SK-N-SH treated with all-trans-retinoic acid at 6 μM for 48 hours (cell line): Measurements from ENCODE around the gene CA9.
A peak's percentile ranks its signal among the peaks of the same experiment; 100 is the strongest.

Experiments used
- ATAC-seq: fragments of 200-7000 bp; cut with Tn5 transposase; 3 replicates; pipeline ENCODE4 v1.9.1; 2020; ENCODE audit warnings: mild to moderate bottlenecking, moderate library complexity
- ARNTL ChIP-seq: fragments of 450-650 bp; formaldehyde crosslinking; IDR thresholded peaks from 2 replicates; pipeline ENCODE4 v1.5.0; 2020; ENCODE audit warnings: low read depth, mild to moderate bottlenecking, moderate library complexity, borderline replicate concordance
- BACH2 ChIP-seq: fragments of 250-450 bp; sonication (Bioruptor Pico); IDR thresholded peaks from 2 replicates; pipeline ENCODE4 v1.9.0; 2021; ENCODE audit warnings: mild to moderate bottlenecking, borderline replicate concordance
- CREB5 ChIP-seq: fragments of 250-450 bp; sonication (Bioruptor Pico); IDR thresholded peaks from 2 replicates; pipeline ENCODE4 v1.5.1; 2020; ENCODE audit warnings: low read depth, mild to moderate bottlenecking, moderate library complexity
- CSDC2 ChIP-seq: fragments of 250-450 bp; sonication (Bioruptor Pico); IDR thresholded peaks from 2 replicates; pipeline ENCODE4 v1.5.0; 2020; ENCODE audit warnings: mild to moderate bottlenecking, moderate library complexity
- ESRRG ChIP-seq: fragments of 250-450 bp; sonication (Bioruptor Pico); IDR thresholded peaks from 2 replicates; pipeline ENCODE4 v1.6.1; 2021; ENCODE audit warnings: mild to moderate bottlenecking
- GLIS3 ChIP-seq: fragments of 250-450 bp; sonication (Bioruptor Pico); IDR thresholded peaks from 2 replicates; pipeline ENCODE4 v1.5.0; 2020; ENCODE audit warnings: mild to moderate bottlenecking, moderate library complexity
- ISL1 ChIP-seq: fragments of 250-450 bp; sonication (Bioruptor Pico); IDR thresholded peaks from 2 replicates; pipeline ENCODE4 v2.1.2; 2022; ENCODE audit warnings: mild to moderate bottlenecking, moderate library complexity
- OSR1 ChIP-seq: fragments of 250-450 bp; sonication (Bioruptor Pico); IDR thresholded peaks from 2 replicates; pipeline ENCODE4 v1.8.0; 2022; ENCODE audit warnings: moderate library complexity, mild to moderate bottlenecking, inconsistent platforms
- POU6F1 ChIP-seq: fragments of 250-450 bp; sonication (Bioruptor Pico); IDR thresholded peaks from 2 replicates; pipeline ENCODE4 v1.8.0; 2021; ENCODE audit warnings: low read depth, mild to moderate bottlenecking, moderate library complexity, borderline replicate concordance
- PPARA ChIP-seq: fragments of 250-450 bp; sonication (Bioruptor Pico); IDR thresholded peaks from 2 replicates; pipeline ENCODE4 v1.5.0; 2020; ENCODE audit warnings: mild to moderate bottlenecking, borderline replicate concordance
- RARB ChIP-seq: fragments of 250-450 bp; sonication (Bioruptor Pico); IDR thresholded peaks from 2 replicates; pipeline ENCODE4 v1.8.0; 2021; ENCODE audit warnings: mild to moderate bottlenecking, moderate library complexity
- SNAI2 ChIP-seq: fragments of 250-450 bp; sonication (Bioruptor Pico); IDR thresholded peaks from 2 replicates; pipeline ENCODE4 v1.5.0; 2020; ENCODE audit warnings: mild to moderate bottlenecking, moderate library complexity
- TCF4 ChIP-seq: fragments of 250-450 bp; sonication (Bioruptor Pico); IDR thresholded peaks from 2 replicates; pipeline ENCODE4 v1.8.0; 2021; ENCODE audit warnings: mild to moderate bottlenecking, moderate library complexity, borderline replicate concordance
- TOX ChIP-seq: fragments of 250-450 bp; sonication (Bioruptor Pico); IDR thresholded peaks from 2 replicates; pipeline ENCODE4 v1.8.0; 2021; ENCODE audit warnings: mild to moderate bottlenecking, moderate library complexity, borderline replicate concordance
- ZC3H10 ChIP-seq: fragments of 250-450 bp; sonication (Bioruptor Pico); IDR thresholded peaks from 2 replicates; pipeline ENCODE4 v1.5.1; 2021; ENCODE audit warnings: mild to moderate bottlenecking, moderate library complexity
- ZFP3 ChIP-seq: fragments of 250-450 bp; sonication (Bioruptor Pico); IDR thresholded peaks from 2 replicates; pipeline ENCODE4 v1.5.0; 2020; ENCODE audit warnings: mild to moderate bottlenecking, moderate library complexity
- ZFP30 ChIP-seq: fragments of 450-650 bp; formaldehyde crosslinking; IDR thresholded peaks from 2 replicates; pipeline ENCODE4 v1.5.0; 2022; ENCODE audit warnings: mild to moderate bottlenecking, moderate library complexity
- ZNF565 ChIP-seq: fragments of 450-650 bp; formaldehyde crosslinking; conservative IDR thresholded peaks from 2 replicates; pipeline ENCODE4 v1.5.0; 2020; ENCODE audit warnings: low read depth, mild to moderate bottlenecking, moderate library complexity
- ZNF70 ChIP-seq: fragments of 450-650 bp; formaldehyde crosslinking; IDR thresholded peaks from 2 replicates; pipeline ENCODE4 v1.5.0; 2020; ENCODE audit warnings: mild to moderate bottlenecking, moderate library complexity
- ZNF8 ChIP-seq: fragments of 450-650 bp; formaldehyde crosslinking; IDR thresholded peaks from 2 replicates; pipeline ENCODE4 v1.5.0; 2020; ENCODE audit warnings: mild to moderate bottlenecking, moderate library complexity
- TF ChIP-seq, protein P1 (sequence below): fragments of 250-450 bp; sonication (Bioruptor Pico); IDR thresholded peaks from 2 replicates; pipeline ENCODE4 v1.5.1; 2021; ENCODE audit warnings: mild to moderate bottlenecking, moderate library complexity
- TF ChIP-seq, protein P2 (sequence below): fragments of 250-450 bp; sonication (Bioruptor Pico); IDR thresholded peaks from 2 replicates; pipeline ENCODE4 v1.5.0; 2020; ENCODE audit warnings: mild to moderate bottlenecking, moderate library complexity

Gene CA9

DNA sequence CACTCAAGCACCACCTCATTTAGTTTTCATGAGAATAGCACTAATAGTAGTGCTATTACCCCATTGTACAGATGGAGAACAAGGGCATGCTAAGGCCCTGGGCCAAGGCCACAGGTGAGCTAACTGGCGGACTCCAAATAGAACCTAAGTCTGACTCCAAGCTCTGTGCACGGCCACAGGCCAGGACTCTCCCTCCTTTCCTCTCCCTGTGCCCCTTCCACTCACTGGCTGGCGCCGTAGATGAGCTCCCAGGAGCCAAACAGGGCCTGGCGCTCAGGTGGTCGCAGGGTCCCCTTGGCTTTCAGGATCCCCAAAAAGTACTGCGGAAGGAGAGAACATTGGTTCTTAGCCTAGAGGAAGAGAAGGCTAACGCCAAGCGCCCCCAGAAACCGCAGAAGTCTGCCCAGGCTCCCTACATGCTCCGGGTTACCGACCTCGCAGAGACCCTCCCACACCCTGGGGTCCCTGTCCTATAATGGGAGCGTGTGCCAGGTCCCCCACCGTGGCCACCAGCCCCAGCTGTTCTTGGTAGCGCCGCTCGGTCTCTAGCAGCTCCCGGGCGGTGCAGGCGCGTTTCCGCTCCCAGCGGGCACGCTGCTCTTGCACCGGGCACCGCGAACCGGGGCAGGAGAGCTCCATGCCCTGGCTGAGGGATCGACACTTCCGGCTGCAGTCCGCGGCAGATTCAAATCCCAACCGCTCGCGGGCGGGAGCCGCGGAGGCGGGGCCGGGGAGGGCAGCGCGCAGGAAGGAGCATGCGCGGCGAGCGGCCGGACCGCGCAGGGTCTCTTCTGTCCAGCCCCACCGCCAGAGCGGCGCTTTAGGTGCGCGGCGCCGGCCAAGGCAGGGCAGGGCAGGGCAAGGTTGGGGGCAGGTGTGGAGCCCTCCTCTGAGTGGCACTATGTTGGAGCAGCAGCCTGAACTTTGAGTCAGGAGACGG lies 8.9 kb upstream of the CA9 start, which contains the start of gene ARHGEF39:
Gene ARHGEF39, minus strand, starts transcription at position 665 of the 940 bp plus-strand sequence. Its CDS starts 26 bp downstream, at position 639.
- TF ChIP-seq ZFP3: 0 out of 2 replicates have a peak, but pooled peaks have one; percentile 31
- no peak for TF ChIP-seq CREB5 (CRISPR knock-in tag)

GRCh38 chr9:35665471-35665818 lies 8.3 kb upstream of the CA9 start:
- no peak for ATAC-seq
- no peak for TF ChIP-seq ZNF8 (CRISPR knock-in tag)
- no peak for TF ChIP-seq OSR1 (CRISPR knock-in tag)
- no peak for TF ChIP-seq TCF4 (CRISPR knock-in tag)
- no peak for TF ChIP-seq POU6F1
- TF ChIP-seq ESRRG (CRISPR knock-in tag): no peak
- no peak for TF ChIP-seq CSDC2 (CRISPR knock-in tag)
- TF ChIP-seq GLIS3 (CRISPR knock-in tag): no peak
- no peak for TF ChIP-seq ZFP30
- TF ChIP-seq ZNF70 (CRISPR knock-in tag): no peak
- no peak for TF ChIP-seq ZC3H10 (CRISPR knock-in tag)
- TF ChIP-seq, protein P1, sequence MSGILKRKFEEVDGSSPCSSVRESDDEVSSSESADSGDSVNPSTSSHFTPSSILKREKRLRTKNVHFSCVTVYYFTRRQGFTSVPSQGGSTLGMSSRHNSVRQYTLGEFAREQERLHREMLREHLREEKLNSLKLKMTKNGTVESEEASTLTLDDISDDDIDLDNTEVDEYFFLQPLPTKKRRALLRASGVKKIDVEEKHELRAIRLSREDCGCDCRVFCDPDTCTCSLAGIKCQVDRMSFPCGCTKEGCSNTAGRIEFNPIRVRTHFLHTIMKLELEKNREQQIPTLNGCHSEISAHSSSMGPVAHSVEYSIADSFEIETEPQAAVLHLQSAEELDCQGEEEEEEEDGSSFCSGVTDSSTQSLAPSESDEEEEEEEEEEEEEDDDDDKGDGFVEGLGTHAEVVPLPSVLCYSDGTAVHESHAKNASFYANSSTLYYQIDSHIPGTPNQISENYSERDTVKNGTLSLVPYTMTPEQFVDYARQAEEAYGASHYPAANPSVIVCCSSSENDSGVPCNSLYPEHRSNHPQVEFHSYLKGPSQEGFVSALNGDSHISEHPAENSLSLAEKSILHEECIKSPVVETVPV (CRISPR knock-in tag): no peak
- no peak for TF ChIP-seq ISL1
- TF ChIP-seq PPARA (CRISPR knock-in tag): no peak
- no peak for TF ChIP-seq CREB5 (CRISPR knock-in tag)
- no peak for TF ChIP-seq ARNTL (CRISPR knock-in tag)
- TF ChIP-seq, protein P2, sequence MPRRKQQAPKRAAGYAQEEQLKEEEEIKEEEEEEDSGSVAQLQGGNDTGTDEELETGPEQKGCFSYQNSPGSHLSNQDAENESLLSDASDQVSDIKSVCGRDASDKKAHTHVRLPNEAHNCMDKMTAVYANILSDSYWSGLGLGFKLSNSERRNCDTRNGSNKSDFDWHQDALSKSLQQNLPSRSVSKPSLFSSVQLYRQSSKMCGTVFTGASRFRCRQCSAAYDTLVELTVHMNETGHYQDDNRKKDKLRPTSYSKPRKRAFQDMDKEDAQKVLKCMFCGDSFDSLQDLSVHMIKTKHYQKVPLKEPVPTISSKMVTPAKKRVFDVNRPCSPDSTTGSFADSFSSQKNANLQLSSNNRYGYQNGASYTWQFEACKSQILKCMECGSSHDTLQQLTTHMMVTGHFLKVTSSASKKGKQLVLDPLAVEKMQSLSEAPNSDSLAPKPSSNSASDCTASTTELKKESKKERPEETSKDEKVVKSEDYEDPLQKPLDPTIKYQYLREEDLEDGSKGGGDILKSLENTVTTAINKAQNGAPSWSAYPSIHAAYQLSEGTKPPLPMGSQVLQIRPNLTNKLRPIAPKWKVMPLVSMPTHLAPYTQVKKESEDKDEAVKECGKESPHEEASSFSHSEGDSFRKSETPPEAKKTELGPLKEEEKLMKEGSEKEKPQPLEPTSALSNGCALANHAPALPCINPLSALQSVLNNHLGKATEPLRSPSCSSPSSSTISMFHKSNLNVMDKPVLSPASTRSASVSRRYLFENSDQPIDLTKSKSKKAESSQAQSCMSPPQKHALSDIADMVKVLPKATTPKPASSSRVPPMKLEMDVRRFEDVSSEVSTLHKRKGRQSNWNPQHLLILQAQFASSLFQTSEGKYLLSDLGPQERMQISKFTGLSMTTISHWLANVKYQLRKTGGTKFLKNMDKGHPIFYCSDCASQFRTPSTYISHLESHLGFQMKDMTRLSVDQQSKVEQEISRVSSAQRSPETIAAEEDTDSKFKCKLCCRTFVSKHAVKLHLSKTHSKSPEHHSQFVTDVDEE: no peak
- TF ChIP-seq SNAI2: no peak

More for the DNA sequence above, 8.9 kb upstream of the CA9 start, which contains the start of gene ARHGEF39:
- peak; percentile 87 for ATAC-seq

- peak; percentile 2; the same call in 1 of the 3 replicates for ATAC-seq
- TF ChIP-seq BACH2 (CRISPR knock-in tag) (no peak), SNAI2 (no peak), ZNF8 (CRISPR knock-in tag) (no peak), ISL1 (no peak), ZFP30 (no peak), TOX (CRISPR knock-in tag) (no peak), GLIS3 (CRISPR knock-in tag) (no peak), ZC3H10 (CRISPR knock-in tag) (no peak), ZNF70 (CRISPR knock-in tag) (no peak), POU6F1 (no peak), ZNF565 (no peak), ESRRG (CRISPR knock-in tag) (no peak), CREB5 (CRISPR knock-in tag) (no peak), RARB (CRISPR knock-in tag) (no peak), CSDC2 (CRISPR knock-in tag) (no peak)
- TF ChIP-seq, protein P1 (CRISPR knock-in tag): no peak
Observed at GRCh38 chr9:35666045-35666444, 7.7 kb upstream of the CA9 start.
